Activated gamma-delta T cell (primary cell): ENCODE measurements around the gene BSX.

Experiments used
- DNase-seq: peaks from one replicate; lab custom pipeline; 2025; lab: John Stamatoyannopoulos, UW
- total RNA-seq, 2 donors: gene quantifications; one replicate each; lab custom pipeline; 2026; lab: John Stamatoyannopoulos, UW

The BSX gene
- 0 reads per million in 2 donors for total RNA-seq

DNA sequence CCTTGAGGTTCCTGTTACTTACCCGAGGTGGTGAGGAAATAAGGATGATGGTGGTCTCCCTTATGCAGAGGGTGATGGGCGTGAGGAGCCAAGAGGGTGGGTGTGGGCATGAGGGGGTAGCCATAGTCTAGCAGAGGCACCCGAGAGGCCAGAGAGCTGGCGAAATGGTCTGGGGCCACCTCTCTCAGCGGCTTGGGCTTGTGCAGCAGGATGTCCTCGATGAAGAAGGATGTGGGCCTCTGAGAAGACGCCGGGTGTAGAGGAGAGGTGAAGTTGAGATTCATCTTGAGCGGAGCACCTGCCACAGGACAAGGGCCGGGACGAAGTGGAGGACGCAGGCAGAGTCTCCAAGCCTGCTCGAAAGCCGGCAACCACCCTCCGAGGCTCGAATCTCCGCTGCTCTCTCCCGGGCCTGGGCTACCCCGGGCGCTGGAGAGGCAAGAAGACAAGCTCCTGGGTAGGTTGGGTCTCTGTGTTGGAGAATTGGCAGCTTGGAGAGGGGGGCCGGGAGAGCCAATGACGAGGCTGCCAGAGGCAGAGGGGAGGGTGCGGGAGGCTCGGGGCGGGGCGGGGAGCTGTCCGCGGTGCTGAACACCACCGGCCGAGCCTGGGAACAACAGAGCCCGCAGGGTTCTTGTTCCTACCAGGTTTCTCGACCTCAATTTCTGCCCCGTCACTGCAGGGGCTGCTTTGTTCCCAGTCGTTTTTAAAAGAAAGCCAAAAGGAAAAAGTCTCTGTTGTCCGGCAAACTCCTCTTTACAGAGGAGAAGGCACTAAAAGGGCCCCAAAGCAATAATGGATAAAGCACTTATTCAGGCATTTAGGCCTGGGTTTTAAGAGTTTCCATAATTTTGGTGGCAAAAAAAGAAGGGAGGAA lies at the start of gene BSX:
Gene BSX (minus strand): TSS at position 447 of the 877 bp plus-strand sequence. CDS start 163 bp downstream, at position 284.
- no peak for DNase-seq

DNA sequence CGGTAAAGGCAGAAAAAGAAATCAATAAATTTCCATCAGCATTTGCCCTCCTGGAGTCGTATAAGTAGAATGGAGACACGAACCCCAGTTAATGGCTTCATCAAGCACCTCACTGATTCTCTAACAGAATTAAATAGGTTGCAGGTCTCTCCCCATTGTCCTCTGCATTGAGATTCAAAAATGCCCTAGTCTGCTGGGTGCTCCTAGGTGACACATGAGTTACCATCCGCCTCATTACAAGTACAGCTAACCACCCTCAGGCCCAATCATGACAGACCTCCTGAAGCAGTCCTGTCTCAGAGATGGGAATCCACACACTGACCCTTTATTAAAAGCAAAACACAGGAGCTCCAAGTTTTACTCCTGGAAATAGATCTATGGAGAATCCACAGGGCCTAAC lies 48.9 kb upstream of the BSX start:
- DNase-seq: no peak

GRCh38 chr11:123020968-123021367 lies 39.3 kb upstream of the BSX start:
- no peak for DNase-seq

DNA sequence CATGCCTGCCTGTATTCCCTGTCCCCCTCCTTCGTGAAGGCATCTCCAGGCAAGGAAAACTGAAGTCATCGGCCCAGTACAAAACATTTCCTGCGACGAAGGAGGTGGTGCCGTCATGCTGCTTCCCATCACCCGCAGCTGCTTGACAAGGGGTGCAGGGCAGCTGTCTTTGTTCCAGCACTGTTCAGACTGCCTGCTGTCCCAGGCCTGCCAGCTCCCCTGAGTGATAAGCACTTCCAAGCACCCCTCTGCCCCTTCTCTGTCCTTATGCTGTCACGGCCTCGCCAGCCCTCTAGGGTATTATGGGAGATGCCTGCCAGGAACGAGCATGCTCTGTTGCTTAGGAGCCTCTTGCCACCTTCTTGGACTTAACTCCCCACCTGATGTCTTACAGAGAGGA lies 37.1 kb upstream of the BSX start:
- no peak for DNase-seq

GRCh38 chr11:123011510-123011909 lies 29.9 kb upstream of the BSX start:
- DNase-seq: no peak

DNA sequence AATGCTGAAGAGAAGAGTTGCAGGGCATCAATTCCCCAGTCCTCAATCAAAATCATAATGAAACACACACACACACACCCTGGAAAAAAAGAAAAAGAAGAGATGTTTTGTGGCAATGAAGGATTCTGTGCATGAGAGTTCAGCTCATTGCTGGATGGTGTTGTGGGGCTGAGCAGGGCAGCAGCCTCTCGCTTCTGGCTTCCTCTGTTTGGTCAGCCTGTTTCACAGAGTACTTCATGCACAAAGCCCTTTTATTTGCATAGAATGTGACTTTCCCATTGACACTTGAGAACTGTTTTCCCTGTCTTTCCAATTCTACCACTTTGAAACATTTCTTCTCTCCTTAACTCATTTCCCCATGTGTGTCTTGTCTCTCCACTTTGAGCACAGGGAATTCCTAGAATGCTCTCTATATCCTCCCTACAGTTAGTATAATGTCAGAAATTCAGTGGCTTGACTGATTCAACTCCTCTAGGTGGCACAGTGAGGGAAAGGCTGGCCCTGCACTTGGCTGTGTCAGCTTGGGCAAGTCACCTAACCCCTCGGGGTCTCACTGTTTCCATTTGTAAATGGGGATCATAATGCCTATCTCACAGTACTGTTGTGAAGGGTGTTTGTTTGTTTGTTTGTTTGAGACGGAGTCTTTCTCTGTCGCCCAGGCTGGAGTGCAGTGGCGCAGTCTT lies 25.4 kb upstream of the BSX start:
- no peak for DNase-seq

GRCh38 chr11:123000721-123001120 lies 19.1 kb upstream of the BSX start:
- no peak for DNase-seq

DNA sequence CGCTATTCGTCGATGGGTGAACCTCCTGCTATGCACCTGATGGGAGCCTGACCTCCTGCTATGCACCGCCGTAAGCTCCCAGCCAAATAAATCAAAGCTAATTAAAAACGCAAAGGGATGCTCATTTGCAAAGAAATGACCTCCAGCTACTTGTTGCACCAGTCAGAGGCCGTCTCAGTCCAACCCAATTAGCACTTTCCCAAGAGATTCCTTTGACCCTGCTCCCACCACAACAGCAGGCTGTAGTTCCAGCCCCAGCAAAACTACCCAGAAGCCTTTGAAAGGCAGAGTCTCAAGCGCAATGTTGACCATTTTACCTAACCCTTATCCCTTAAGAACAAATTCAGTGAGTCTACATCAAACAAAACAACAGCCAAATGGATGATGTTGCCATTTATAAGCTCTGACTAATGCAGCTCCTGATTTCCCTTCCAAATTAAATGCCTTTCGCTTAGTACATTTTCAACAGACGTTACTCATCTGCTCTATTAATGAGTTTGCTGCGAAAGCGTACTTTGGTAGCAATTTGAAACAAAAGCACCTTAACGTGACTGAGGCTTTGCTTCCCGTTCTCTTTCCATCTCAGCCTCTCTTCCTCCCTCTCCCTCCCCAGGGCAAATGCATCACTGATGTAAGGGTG lies 17.2 kb upstream of the BSX start:
- DNase-seq: no peak

DNA sequence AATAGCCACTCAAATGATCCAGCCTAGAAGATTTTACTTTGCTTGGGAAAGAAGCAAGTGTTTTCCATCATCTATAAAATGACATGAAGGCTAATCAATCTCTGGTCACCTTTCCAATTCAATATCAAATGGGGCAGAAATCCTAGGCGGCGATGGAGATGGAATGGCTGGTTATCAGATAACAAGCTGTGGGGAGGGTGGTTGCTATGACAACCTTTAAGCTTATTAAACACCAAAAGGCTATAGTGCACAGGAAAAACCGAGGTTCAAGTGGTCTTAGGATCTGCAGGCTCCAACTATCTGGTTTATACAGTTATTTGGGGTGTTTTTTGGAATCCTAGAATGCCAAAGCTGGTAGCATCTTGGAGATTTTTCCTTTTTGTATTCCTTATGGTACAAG lies 13.9 kb upstream of the BSX start:
- DNase-seq: no peak

DNA sequence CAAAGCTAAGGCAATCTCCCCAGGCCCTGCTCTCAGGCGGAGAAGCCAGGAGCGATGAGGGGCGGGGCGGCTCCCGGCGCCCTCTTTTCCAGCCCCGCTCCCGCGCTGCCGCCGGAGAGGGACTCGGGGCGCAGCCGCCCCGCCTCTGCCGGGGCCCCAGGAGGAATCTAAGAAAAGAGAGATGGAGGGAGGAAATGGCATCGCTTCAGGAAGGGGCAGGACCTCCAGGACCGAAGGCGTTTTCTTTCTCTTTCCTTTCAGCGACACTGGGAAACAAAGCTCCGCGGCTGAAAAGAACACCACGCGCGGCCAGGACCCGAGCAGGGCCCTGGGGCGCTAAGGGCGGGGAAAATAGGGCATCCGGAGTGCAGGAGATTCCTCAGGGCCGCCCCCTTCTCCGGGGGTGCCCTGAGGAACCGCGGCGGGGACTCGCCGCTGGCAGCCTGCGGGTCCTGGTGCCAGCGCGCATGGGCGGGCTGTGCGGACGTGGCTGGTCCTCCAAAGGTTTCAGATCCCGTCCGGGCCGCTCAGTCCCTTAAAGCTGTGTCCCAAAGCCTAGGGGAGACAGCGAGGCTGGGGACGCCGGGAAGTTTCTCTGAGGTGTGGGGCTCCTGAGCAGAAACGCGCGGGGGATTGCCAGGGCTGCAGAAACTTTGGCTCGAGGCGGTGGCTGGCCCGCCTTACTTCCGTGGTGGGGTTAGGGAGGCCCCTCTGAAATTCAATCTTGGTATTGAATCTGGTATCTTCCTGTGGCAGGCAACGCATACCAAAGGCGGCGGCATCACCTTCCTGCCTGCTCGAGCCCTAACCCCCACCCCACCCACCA lies 2.8 kb upstream of the BSX start:
- no peak for DNase-seq

DNA sequence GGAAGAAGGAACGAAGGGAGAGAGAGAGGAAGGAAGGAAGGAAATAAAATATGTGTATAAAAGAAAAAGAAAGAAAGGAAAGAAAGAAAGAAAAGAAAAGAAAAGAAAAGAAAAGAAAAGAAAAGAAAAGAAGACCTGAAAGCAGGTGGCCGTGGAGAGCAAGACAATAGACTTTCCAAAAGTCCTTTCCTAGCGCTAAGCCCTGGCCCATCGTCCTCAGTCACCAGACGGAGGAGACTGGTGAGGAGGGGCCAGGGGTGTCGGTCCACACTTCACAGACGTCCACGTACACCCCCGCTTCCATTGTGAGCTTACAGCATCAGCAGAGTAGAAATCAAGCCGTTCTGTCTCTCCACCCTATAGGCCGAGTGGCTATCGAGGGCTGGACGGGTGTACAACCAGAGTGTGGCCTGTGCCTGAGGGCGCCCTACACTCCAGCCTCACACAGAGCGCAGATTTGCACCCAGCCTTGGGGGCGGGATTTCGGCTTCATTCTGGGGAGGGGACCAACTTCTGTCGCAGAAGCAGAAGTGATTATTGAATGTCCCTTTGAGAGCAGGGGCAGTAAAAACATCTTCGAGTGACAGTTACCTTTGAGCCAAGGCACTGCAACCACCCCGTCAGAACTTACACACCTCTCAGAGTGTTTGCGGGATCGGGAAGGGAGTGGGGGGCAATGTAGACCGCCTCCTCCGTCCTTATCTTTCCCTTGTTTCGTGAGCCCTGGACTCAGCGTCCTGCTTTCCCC lies 2.0 kb upstream of the BSX start:
- no peak for DNase-seq

DNA sequence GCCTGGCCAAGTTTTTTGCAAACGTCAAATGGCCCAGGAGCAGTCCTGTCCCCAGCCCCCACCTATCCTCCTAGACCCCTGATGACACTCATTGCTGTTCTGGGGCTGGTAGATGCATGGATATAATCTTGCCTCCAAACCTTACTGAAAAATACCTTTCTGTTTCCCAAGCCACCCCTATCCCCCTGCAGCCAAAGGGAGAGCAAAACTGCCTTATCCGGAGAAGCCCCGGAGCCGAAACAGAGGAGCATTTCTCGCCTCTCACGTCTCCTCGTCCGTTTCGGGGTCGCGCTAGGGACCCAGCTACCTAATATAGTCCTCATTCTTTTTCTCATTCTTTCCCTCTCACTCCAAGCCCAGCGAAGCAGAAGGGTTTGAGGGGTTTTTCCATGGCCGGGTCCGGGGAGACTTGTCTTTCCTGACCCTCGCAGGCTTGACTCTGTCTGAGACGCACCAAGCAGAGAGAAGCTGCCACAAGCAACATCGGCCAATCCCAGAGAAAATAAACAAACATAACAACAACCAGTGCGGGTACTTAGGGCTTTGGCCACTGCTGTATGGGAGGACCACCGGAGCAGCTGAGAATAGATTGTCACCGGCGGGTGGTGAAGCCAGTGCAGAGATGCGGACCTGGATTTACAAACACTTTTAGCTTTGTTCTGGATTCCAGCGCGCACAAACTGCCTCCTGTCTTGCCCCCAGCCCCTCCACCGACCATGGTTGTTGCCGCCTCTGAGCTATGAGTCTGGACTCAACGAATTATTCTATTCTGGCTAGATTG lies 1.6 kb downstream of the BSX start:
- DNase-seq: no peak

- DNase-seq: no peak
Measured at GRCh38 chr11:122979103-122979814, 2.4 kb downstream of the BSX start.

DNA sequence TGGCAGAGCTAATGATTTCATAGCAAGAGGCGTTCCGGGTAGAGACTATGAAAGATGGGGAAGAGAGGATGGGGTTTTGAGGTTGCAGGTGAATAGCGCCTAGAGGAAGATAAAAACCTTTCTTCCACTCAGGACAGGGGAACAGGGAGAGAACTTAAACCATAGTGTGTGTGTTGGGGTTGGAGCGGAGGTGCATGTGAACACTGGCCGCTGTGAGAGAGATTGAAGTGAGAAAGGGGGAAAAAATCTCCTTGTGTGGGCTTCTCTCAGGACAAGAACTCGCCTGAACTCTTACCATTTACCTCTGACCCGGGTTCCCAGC lies 3.4 kb downstream of the BSX start:
- DNase-seq: no peak

- DNase-seq: no peak
Measured at GRCh38 chr11:122977470-122978298, 4.0 kb downstream of the BSX start.

- no peak for DNase-seq
Measured at GRCh38 chr11:122976734-122977469, 4.7 kb downstream of the BSX start.

DNA sequence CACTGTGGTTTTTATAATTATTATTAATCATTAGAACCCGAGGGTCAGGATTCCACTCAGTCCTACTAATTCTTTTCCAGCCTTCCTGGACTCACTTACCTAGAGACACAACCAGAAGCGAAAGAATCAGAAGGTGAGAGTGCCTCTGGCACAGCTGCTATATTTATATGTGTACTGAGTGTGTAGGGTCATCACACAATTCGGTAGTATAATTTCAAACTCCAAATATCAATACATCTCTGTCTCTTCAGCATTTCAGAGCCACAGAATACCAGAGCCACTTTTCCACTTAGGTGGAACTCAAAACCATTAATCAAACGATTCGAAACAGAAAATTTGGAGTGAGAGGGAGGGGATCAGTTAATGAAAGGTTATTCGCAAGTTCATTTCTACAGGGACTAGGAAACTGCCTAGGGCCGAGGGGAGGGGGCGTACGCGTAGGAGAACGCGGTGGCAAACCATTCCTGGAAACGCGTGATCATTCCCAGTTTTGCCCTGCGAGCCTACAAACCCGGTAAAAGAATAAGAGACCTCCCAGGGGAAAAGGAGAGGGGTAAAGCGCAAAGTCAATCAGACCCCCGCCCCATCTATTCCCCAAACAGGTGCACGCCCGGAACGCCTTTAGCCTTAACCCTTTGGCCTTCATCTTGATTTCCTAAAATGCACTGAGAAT lies 5.4 kb downstream of the BSX start:
- DNase-seq: no peak

DNA sequence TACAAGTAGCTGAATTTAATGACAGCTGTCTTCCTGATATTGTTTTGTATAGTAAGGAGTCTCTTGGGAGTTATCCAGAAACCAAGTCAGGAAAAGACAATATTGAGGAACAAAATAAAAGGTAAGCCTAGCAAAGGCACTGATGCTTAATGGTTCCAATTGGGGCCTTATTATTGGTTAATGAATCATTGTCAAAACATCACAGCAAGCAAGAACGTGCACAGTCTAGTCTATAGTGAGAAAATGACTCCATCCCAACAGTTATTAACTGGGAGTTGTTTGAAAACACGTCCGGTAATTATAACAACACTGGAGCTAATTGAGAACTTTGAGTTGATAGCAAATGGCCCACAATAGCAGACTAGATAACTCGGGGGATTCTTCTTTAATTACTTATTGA lies 17.7 kb downstream of the BSX start:
- no peak for DNase-seq
